HCT116 (cell line): ENCODE results near the gene CENPX. TPM values are rescaled to one million over a fixed set of nuclear protein-coding genes. Genes with fewer than 3 reads are reported as not detected.

Experiments used
- ATAC-seq: fragments of 200-7000 bp; cut with Tn5 transposase; 2 replicates; pipeline ENCODE4 v1.9.1; 2020; ENCODE audit warnings: mild to moderate bottlenecking, moderate library complexity
- BruUV-seq: library from RNA; stranded (reverse); fragments of 400-500 nt; replicated peaks from 2 replicates; lab custom pipeline; 2021; lab: Mats Ljungman, UMichigan
- CTCF ChIA-PET: fragments of 300-600 bp; sonication (Branson Sonifier 250); formaldehyde crosslinking; loops from one replicate; lab custom pipeline; 2021; ENCODE audit warnings: antibody characterized with exemption; lab: Charles Lee
- POLR2A ChIA-PET: fragments of 300-600, 350-600 bp; sonication (Branson Sonifier 250); formaldehyde crosslinking; loops from one replicate; lab custom pipeline; 2021; ENCODE audit warnings: antibody characterized with exemption; lab: Charles Lee
- RAD21 ChIA-PET, 2 experiments: fragments of 300-600 bp; sonication (Branson Sonifier 250); formaldehyde crosslinking; loops; one replicate each; lab custom pipeline; 2023; ENCODE audit warnings: low total read pairs in 2 of 2; ENCODE audit not compliant: uncharacterized antibody in 2 of 2, unreplicated experiment in 2 of 2, low non-redundant PET in 1 of 2; lab: Charles Lee
- DNase-seq: peaks from one replicate; pipeline ENCODE4 v3.0.0-alpha.2; 2010; ENCODE audit warnings: low read depth, low spot score
- H2AFZ ChIP-seq: fragments of 200-600 bp; shearing (Covaris generic), sonication (generic); 2 replicates; pipeline ENCODE4 v1.6.1; 2017; ENCODE audit warnings: low read depth, mixed run types, mixed read lengths, antibody characterized with exemption, low read length; ENCODE audit not compliant: poor library complexity, severe bottlenecking
- H3K27ac ChIP-seq: 2 replicates; pipeline ENCODE4 v1.5.1; 2012; ENCODE audit warnings: low read depth, low read length
- H3K27me3 ChIP-seq: fragments of 200-600 bp; sonication (generic); 2 replicates; pipeline ENCODE4 v1.6.1; 2016; ENCODE audit warnings: mixed run types, low read length, mixed read lengths; ENCODE audit not compliant: insufficient read depth
- H3K36me3 ChIP-seq, 2 experiments: fragments of 200-500 bp in 1 of 2; fragments of 200-600 bp in 1 of 2; sonication (Bioruptor generic) in 1 of 2; sonication (generic) in 1 of 2; 2 replicates each; pipeline versions ENCODE4 v1.5.1 to v1.6.1; 2014 to 2016; ENCODE audit warnings: low read length in 2 of 2, inconsistent platforms in 1 of 2, mixed read lengths in 1 of 2, mixed run types in 1 of 2; ENCODE audit not compliant: insufficient read depth in 2 of 2, control insufficient read depth in 1 of 2
- H3K4me1 ChIP-seq, 2 experiments: fragments of 200-600 bp in 1 of 2; sonication (generic) in 1 of 2; 2 replicates each; pipeline versions ENCODE4 v1.5.1 to v1.6.1; 2012 to 2017; ENCODE audit warnings: low read length in 2 of 2, inconsistent platforms in 1 of 2, mild to moderate bottlenecking in 1 of 2, mixed read lengths in 1 of 2, mixed run types in 1 of 2, moderate library complexity in 1 of 2; ENCODE audit not compliant: insufficient read depth in 2 of 2, control insufficient read depth in 1 of 2
- H3K4me2 ChIP-seq: fragments of 200-600 bp; sonication (generic); 2 replicates; pipeline ENCODE4 v1.6.1; 2017; ENCODE audit warnings: mixed run types, low read length, mixed read lengths
- H3K4me3 ChIP-seq, 2 experiments: fragments of 200-600 bp in 1 of 2; sonication (generic) in 1 of 2; replicated peaks in 1 of 2; 2 replicates each; pipeline ENCODE4 v1.5.1; 2011 to 2016; ENCODE audit warnings: low read length in 2 of 2, control low read depth in 1 of 2, low read depth in 1 of 2, mild to moderate bottlenecking in 1 of 2, mixed read lengths in 1 of 2, mixed run types in 1 of 2
- H3K79me2 ChIP-seq: fragments of 200-600 bp; sonication (generic); 2 replicates; pipeline ENCODE4 v1.6.1; 2017; ENCODE audit warnings: mild to moderate bottlenecking, mixed run types, low read length, moderate library complexity, mixed read lengths; ENCODE audit not compliant: insufficient read depth
- H3K9ac ChIP-seq: fragments of 200-600 bp; sonication (generic); 2 replicates; pipeline ENCODE4 v1.6.1; 2016; ENCODE audit warnings: low read length, mixed read lengths
- H3K9me2 ChIP-seq: fragments of 200-600 bp; sonication (generic), shearing (Covaris generic); 2 replicates; pipeline ENCODE4 v1.6.1; 2017; ENCODE audit warnings: mixed run types, mild to moderate bottlenecking, moderate library complexity; ENCODE audit not compliant: insufficient read depth
- H3K9me3 ChIP-seq, 2 experiments: fragments of 200-500 bp in 1 of 2; fragments of 200-600 bp in 1 of 2; sonication (Bioruptor generic) in 1 of 2; sonication (generic) in 1 of 2; 2 replicates each; pipeline ENCODE4 v1.6.1; 2014 to 2017; ENCODE audit warnings: low read length in 2 of 2, mixed read lengths in 2 of 2, inconsistent platforms in 1 of 2, low read depth in 1 of 2, mild to moderate bottlenecking in 1 of 2, mixed run types in 1 of 2, moderate library complexity in 1 of 2; ENCODE audit not compliant: control insufficient read depth in 1 of 2, insufficient read depth in 1 of 2
- H4K20me1 ChIP-seq: fragments of 200-600 bp; sonication (generic), shearing (Covaris generic); 2 replicates; pipeline ENCODE4 v1.6.1; 2017; ENCODE audit warnings: mixed run types, mild to moderate bottlenecking, moderate library complexity; ENCODE audit not compliant: insufficient read depth
- EZH2 ChIP-seq: fragments of 200-600 bp; sonication (generic); IDR thresholded peaks from 2 replicates; pipeline ENCODE4 v1.6.1; 2017; ENCODE audit warnings: antibody characterized with exemption, mixed run types
- JUND ChIP-seq: IDR thresholded peaks from 2 replicates; pipeline ENCODE4 v1.6.1; 2012
- POLR2AphosphoS5 ChIP-seq: IDR thresholded peaks from 2 replicates; pipeline ENCODE4 v1.6.1; 2011; ENCODE audit warnings: mild to moderate bottlenecking, low read depth, low read length, moderate library complexity
- ZNF274 ChIP-seq: fragments of 200-500 bp; sonication (Bioruptor generic); IDR thresholded peaks from 2 replicates; pipeline ENCODE4 v1.6.1; 2014; ENCODE audit warnings: mild to moderate bottlenecking, low read depth, low read length, inconsistent platforms
- intact Hi-C: fragments of 100-400 bp; cut with micrococcal nuclease; formaldehyde crosslinking; loops from 2 replicates; pipeline ENCODE4 v1.10.0; 2022
- total RNA-seq: library from RNA; stranded (reverse); gene quantifications from one replicate; pipeline ENCODE4 v1.2.1, GENCODE V29; 2021; ENCODE audit not compliant: unreplicated experiment
- TF ChIP-seq, protein P1 (sequence below): IDR thresholded peaks from 2 replicates; pipeline ENCODE4 v1.6.1; 2012; ENCODE audit warnings: low read depth
- TF ChIP-seq, protein P2 (sequence below): IDR thresholded peaks from 2 replicates; pipeline ENCODE4 v1.6.1; 2012
- TF ChIP-seq, protein P3 (sequence below): IDR thresholded peaks from 2 replicates; pipeline ENCODE4 v1.6.1; 2011; ENCODE audit warnings: mild to moderate bottlenecking, low read length, moderate library complexity; ENCODE audit not compliant: insufficient replicate concordance; ENCODE audit errors: extremely low read depth
- TF ChIP-seq, protein P4 (sequence below), 3 experiments: fragments of 200-600 bp in 1 of 3; sonication (generic) in 1 of 3; IDR thresholded peaks in 2 of 3; conservative IDR thresholded peaks in 1 of 3; 2 replicates each; pipeline ENCODE4 v1.5.1; 2012 to 2017; ENCODE audit warnings: low read depth in 2 of 3, low read length in 2 of 3, antibody characterized with exemption in 1 of 3, borderline replicate concordance in 1 of 3, control low read depth in 1 of 3, mild to moderate bottlenecking in 1 of 3, mixed read lengths in 1 of 3, mixed run types in 1 of 3, moderate library complexity in 1 of 3; ENCODE audit not compliant: insufficient read depth in 1 of 3

Gene CENPX
- total RNA-seq, 1 experiment from 2014 or later, result 184 TPM

DNA sequence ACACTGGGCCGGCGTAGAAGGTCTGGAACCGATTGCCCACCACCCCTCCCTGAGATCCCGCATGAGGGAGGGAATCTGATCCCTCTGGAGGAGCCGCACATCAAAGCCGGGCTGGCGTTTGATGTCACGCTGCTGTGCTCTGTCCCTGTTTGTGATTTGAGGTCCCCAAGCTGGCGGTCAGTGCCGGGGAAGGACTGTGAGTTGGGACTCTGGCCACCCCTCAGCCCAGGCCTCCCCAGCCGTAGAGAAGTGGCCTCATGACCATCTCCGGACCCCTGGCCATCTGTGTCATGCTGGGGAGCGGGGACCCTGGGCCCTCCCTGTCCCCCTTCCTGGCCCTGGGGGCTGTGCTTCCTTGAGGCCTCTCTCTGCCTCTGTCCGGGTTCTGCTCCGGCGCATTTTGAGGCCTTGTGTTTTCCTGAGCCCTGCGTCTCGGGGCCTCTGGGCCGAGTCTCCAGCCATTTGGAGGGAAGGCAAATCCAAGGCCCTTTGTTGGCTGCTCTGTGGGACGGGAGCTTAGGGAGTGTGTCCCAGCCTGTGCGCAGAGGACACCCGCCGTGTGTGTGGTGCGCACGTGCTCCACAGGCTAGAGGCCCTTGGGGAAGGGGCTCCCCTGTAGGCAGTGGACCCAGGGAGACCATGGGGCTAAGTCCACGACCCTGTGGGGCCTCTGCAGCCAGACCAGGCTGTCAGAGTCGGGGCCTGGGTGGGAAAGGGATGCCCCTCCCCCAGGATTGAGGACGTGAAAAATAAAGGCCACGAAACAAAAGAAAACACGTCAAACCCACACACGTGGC lies 30.2 kb downstream of the CENPX start:
- no peak overlapping the region for H3K4me3 ChIP-seq
- CTCF ChIA-PET, result no interaction called here
- H3K9me2 ChIP-seq, result no peaks in the 10 kb centered on the region
- no peak overlapping the region; the same call in 1 of the 2 replicates for H3K27ac ChIP-seq
- no peaks in the 10 kb centered on the region for H3K79me2 ChIP-seq
- H3K9me3 ChIP-seq, result no peaks in the 10 kb centered on the region
- POLR2A ChIA-PET, result no interaction called here
- no peak for ATAC-seq
- intact Hi-C loops, result no loop called here
- H3K9ac ChIP-seq, result no peak overlapping the region
- BruUV-seq, result no TSS peak
- H3K4me1 ChIP-seq, result peaks cover 10 to 11% of the 10 kb centered on the region in 2 experiments; a peak in 3 of 4 replicates
- DNase-seq, result no peak
- RAD21 ChIA-PET, result no interaction called here
- no peak for TF ChIP-seq JUND
- TF ChIP-seq, all 23 proteins: peak for 0
- Histone ChIP-seq H3K27me3 (no peaks in the 10 kb centered on the region), H3K36me3 (no peaks in the 10 kb centered on the region; a peak in 1 of 4 replicates), H2AFZ (no peak overlapping the region), H3K4me2 (no peak overlapping the region), H4K20me1 (no peaks in the 10 kb centered on the region)

DNA sequence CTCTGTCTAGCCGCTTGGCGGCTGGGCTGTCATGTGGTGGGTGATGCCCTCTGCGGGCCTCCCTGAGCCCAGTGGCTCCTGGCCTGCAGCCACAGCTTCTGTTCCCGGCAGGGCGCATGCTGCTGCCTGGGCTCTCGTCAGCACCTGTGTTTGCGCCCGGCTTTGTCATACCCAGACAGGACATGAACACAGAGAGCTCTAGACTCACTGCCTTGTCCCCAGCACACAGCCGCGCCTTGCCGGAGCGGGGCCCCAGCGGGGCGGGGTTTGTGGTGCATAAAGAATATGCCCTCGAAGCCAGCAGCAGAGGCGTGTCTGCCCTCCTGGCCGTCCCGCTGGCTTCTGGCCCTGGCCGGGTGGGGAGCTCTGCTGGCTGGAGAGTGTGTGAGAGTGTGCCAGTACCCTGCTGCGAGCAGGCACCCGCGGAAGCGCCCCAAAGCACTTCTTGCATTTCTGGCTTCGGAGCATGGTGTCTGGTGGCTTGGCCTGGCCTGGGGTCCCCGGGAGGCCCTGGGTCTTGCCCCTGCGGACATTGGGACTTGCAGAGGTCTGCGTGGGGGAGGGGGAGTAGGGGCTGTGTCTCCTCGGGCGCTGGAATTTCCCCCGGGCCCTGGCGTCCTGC lies 30.9 kb downstream of the CENPX start:
- ATAC-seq (peak; percentile 59), DNase-seq (no peak)
- Histone ChIP-seq H3K4me3 (no peak overlapping the region), H4K20me1 (no peaks in the 10 kb centered on the region), H2AFZ (no peak overlapping the region), H3K4me2 (peak overlapping the region; percentile 2; the same call in 1 of the 2 replicates), H3K9me2 (no peaks in the 10 kb centered on the region), H3K4me1 (peaks cover 10 to 11% of the 10 kb centered on the region in 2 experiments; a peak in 3 of 4 replicates), H3K36me3 (no peaks in the 10 kb centered on the region; a peak in 1 of 4 replicates), H3K9ac (no peak overlapping the region), H3K79me2 (no peaks in the 10 kb centered on the region), H3K27me3 (no peaks in the 10 kb centered on the region), H3K27ac (peak overlapping the region; percentile 34; the same call in 1 of the 2 replicates), H3K9me3 (no peaks in the 10 kb centered on the region)
- ChIA-PET POLR2A (no interaction called here), RAD21 (no interaction called here), CTCF (no interaction called here)
- intact Hi-C loops, result no loop called here
- TF ChIP-seq, protein P1, sequence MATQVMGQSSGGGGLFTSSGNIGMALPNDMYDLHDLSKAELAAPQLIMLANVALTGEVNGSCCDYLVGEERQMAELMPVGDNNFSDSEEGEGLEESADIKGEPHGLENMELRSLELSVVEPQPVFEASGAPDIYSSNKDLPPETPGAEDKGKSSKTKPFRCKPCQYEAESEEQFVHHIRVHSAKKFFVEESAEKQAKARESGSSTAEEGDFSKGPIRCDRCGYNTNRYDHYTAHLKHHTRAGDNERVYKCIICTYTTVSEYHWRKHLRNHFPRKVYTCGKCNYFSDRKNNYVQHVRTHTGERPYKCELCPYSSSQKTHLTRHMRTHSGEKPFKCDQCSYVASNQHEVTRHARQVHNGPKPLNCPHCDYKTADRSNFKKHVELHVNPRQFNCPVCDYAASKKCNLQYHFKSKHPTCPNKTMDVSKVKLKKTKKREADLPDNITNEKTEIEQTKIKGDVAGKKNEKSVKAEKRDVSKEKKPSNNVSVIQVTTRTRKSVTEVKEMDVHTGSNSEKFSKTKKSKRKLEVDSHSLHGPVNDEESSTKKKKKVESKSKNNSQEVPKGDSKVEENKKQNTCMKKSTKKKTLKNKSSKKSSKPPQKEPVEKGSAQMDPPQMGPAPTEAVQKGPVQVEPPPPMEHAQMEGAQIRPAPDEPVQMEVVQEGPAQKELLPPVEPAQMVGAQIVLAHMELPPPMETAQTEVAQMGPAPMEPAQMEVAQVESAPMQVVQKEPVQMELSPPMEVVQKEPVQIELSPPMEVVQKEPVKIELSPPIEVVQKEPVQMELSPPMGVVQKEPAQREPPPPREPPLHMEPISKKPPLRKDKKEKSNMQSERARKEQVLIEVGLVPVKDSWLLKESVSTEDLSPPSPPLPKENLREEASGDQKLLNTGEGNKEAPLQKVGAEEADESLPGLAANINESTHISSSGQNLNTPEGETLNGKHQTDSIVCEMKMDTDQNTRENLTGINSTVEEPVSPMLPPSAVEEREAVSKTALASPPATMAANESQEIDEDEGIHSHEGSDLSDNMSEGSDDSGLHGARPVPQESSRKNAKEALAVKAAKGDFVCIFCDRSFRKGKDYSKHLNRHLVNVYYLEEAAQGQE, result no peak
- no peak for TF ChIP-seq POLR2AphosphoS5
- no peak for TF ChIP-seq EZH2
- TF ChIP-seq, protein P2, sequence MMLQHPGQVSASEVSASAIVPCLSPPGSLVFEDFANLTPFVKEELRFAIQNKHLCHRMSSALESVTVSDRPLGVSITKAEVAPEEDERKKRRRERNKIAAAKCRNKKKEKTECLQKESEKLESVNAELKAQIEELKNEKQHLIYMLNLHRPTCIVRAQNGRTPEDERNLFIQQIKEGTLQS, result no peak
- TF ChIP-seq JUND, result no peak
- no peak for TF ChIP-seq ZNF274
- TF ChIP-seq, protein P3, sequence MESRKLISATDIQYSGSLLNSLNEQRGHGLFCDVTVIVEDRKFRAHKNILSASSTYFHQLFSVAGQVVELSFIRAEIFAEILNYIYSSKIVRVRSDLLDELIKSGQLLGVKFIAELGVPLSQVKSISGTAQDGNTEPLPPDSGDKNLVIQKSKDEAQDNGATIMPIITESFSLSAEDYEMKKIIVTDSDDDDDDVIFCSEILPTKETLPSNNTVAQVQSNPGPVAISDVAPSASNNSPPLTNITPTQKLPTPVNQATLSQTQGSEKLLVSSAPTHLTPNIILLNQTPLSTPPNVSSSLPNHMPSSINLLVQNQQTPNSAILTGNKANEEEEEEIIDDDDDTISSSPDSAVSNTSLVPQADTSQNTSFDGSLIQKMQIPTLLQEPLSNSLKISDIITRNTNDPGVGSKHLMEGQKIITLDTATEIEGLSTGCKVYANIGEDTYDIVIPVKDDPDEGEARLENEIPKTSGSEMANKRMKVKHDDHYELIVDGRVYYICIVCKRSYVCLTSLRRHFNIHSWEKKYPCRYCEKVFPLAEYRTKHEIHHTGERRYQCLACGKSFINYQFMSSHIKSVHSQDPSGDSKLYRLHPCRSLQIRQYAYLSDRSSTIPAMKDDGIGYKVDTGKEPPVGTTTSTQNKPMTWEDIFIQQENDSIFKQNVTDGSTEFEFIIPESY, result no peak
- TF ChIP-seq, protein P4, sequence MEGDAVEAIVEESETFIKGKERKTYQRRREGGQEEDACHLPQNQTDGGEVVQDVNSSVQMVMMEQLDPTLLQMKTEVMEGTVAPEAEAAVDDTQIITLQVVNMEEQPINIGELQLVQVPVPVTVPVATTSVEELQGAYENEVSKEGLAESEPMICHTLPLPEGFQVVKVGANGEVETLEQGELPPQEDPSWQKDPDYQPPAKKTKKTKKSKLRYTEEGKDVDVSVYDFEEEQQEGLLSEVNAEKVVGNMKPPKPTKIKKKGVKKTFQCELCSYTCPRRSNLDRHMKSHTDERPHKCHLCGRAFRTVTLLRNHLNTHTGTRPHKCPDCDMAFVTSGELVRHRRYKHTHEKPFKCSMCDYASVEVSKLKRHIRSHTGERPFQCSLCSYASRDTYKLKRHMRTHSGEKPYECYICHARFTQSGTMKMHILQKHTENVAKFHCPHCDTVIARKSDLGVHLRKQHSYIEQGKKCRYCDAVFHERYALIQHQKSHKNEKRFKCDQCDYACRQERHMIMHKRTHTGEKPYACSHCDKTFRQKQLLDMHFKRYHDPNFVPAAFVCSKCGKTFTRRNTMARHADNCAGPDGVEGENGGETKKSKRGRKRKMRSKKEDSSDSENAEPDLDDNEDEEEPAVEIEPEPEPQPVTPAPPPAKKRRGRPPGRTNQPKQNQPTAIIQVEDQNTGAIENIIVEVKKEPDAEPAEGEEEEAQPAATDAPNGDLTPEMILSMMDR (IDR thresholded peaks at IDR 0.05 in 2 of 3, conservative IDR thresholded peaks at IDR 0.05 in 1 of 3; ENCODE audit: borderline replicate concordance in 1 of 3, insufficient read depth in 1 of 3, low read depth in 2 of 3, low read length in 2 of 3), result no peak
- no TSS peak for BruUV-seq
